ENCODE results near the gene ATP1B3. TPM values are rescaled to one million over a fixed set of nuclear protein-coding genes. Genes with fewer than 3 reads are reported as not detected.
A peak's percentile ranks its signal among the peaks of the same experiment; 100 is the strongest.

ATP1B3 gene
- total RNA-seq, 2 donors from 2014 or later = 182 to 194 TPM

- Mint-ChIP-seq H3K36me3 (ENCODE audit: low read depth) (no peaks in the 10 kb centered on the region), H3K27ac (no peak overlapping the region), H3K4me1 (peaks cover 15% of the 10 kb centered on the region), H3K9me3 (no peaks in the 10 kb centered on the region), H3K27me3 (ENCODE audit: insufficient read depth) (no peaks in the 10 kb centered on the region), H3K4me3 (no peak overlapping the region)
- TF ChIP-seq CTCF (conservative IDR thresholded peaks at IDR 0.05) = no peak
- Histone ChIP-seq H3K4me1 (ENCODE audit: control insufficient read depth, insufficient read depth, low read length) (peaks cover 3% of the 10 kb centered on the region), H3K9ac (ENCODE audit: extremely low read depth, low read length, poor library complexity, severe bottlenecking) (no peak overlapping the region), H3K4me3 (ENCODE audit: low read length) (no peak overlapping the region), H3K9me3 (ENCODE audit: control insufficient read depth, low read length) (no peaks in the 10 kb centered on the region), H3K27me3 (ENCODE audit: control insufficient read depth, insufficient read depth, low read length, poor library complexity, severe bottlenecking) (no peaks in the 10 kb centered on the region), H3K27ac (ENCODE audit: low read depth, low read length) (no peak overlapping the region), H3K36me3 (ENCODE audit: control insufficient read depth, insufficient read depth, low read length) (no peaks in the 10 kb centered on the region)
- WGBS, 2 experiments (ENCODE audit: insufficient coverage in 1 of 2, insufficient read length in 1 of 2) = 83 to 94% methylated on average over 10 to 20 of the region's 20 CpGs
- DNase-seq = peak; percentile 44
These were observed 61.6 kb downstream of the ATP1B3 start for GRCh38 chr3:141938011-141938500.

- Histone ChIP-seq H3K9ac (ENCODE audit: extremely low read depth, low read length, poor library complexity, severe bottlenecking) (no peak overlapping the region), H3K4me3 (ENCODE audit: low read length) (no peak overlapping the region), H3K36me3 (ENCODE audit: control insufficient read depth, insufficient read depth, low read length) (no peaks in the 10 kb centered on the region), H3K4me1 (ENCODE audit: control insufficient read depth, insufficient read depth, low read length) (peaks cover 3% of the 10 kb centered on the region), H3K27ac (ENCODE audit: low read depth, low read length) (no peak overlapping the region), H3K9me3 (ENCODE audit: control insufficient read depth, low read length) (no peaks in the 10 kb centered on the region), H3K27me3 (ENCODE audit: control insufficient read depth, insufficient read depth, low read length, poor library complexity, severe bottlenecking) (no peaks in the 10 kb centered on the region)
- peaks cover 15% of the 10 kb centered on the region for H3K4me1 Mint-ChIP-seq
- no peaks in the 10 kb centered on the region for H3K27me3 Mint-ChIP-seq (ENCODE audit: insufficient read depth)
- no peak for DNase-seq
- H3K4me3 Mint-ChIP-seq = no peak overlapping the region
- no peaks in the 10 kb centered on the region for H3K9me3 Mint-ChIP-seq
- H3K36me3 Mint-ChIP-seq (ENCODE audit: low read depth) = no peaks in the 10 kb centered on the region
- H3K27ac Mint-ChIP-seq = peak overlapping the region; percentile 30
- 84 to 86% methylated on average over 3 to 4 of the region's 4 CpGs for WGBS, 2 experiments (ENCODE audit: insufficient coverage in 1 of 2, insufficient read length in 1 of 2)
- TF ChIP-seq CTCF (conservative IDR thresholded peaks at IDR 0.05) = no peak
These were observed 63.3 kb downstream of the ATP1B3 start for GRCh38 chr3:141939759-141940158.

GRCh38 chr3:141940194-141940776 is 63.8 kb downstream of the ATP1B3 start:
- Histone ChIP-seq H3K4me3 (ENCODE audit: low read length) (no peak overlapping the region), H3K27me3 (ENCODE audit: control insufficient read depth, insufficient read depth, low read length, poor library complexity, severe bottlenecking) (no peaks in the 10 kb centered on the region), H3K36me3 (ENCODE audit: control insufficient read depth, insufficient read depth, low read length) (no peaks in the 10 kb centered on the region), H3K9me3 (ENCODE audit: control insufficient read depth, low read length) (no peaks in the 10 kb centered on the region), H3K4me1 (ENCODE audit: control insufficient read depth, insufficient read depth, low read length) (peaks cover 3% of the 10 kb centered on the region), H3K9ac (ENCODE audit: extremely low read depth, low read length, poor library complexity, severe bottlenecking) (no peak overlapping the region), H3K27ac (ENCODE audit: low read depth, low read length) (no peak overlapping the region)
- Mint-ChIP-seq H3K9me3 (no peaks in the 10 kb centered on the region), H3K36me3 (ENCODE audit: low read depth) (no peaks in the 10 kb centered on the region), H3K27me3 (ENCODE audit: insufficient read depth) (no peaks in the 10 kb centered on the region), H3K4me3 (no peak overlapping the region), H3K27ac (peak overlapping the region; percentile 30), H3K4me1 (peaks cover 15% of the 10 kb centered on the region)
- 87% methylated on average over 11 to 12 of the region's 12 CpGs for WGBS, 2 experiments (ENCODE audit: insufficient coverage in 1 of 2, insufficient read length in 1 of 2)
- no peak for DNase-seq
- TF ChIP-seq CTCF (conservative IDR thresholded peaks at IDR 0.05) = peak; percentile 31

Data from endodermal cell (in vitro differentiated cells).